Bronchial epithelial cell (primary cell): ENCODE data around the gene ZNF641. TPM values are rescaled to one million over a fixed set of nuclear protein-coding genes. Genes with fewer than 3 reads are reported as not detected.

Source experiments
- DNase-seq: peaks from one replicate; pipeline ENCODE4 v3.0.0-alpha.2; 2010; ENCODE audit warnings: low read depth
- FAIRE-seq: peaks from 2 replicates; lab custom pipeline; 2011; peaks lifted over from hg19 to GRCh38; lab: Jason Lieb, UNC
- H3K27me3 ChIP-seq: 2 replicates; pipeline ENCODE4 v1.5.1; 2011; ENCODE audit warnings: low read length; ENCODE audit not compliant: control insufficient read depth, insufficient read depth
- H3K36me3 ChIP-seq: 2 replicates; pipeline ENCODE4 v1.5.1; 2011; ENCODE audit warnings: low read length; ENCODE audit not compliant: control insufficient read depth, insufficient read depth
- H3K4me3 ChIP-seq: 2 replicates; pipeline ENCODE4 v1.5.1; 2011; ENCODE audit warnings: mild to moderate bottlenecking, low read depth, low read length, control low read depth
- CTCF ChIP-seq: IDR thresholded peaks from 2 replicates; pipeline ENCODE4 v1.5.1; 2011; ENCODE audit warnings: mild to moderate bottlenecking, moderate library complexity, low read length, control low read depth, inconsistent platforms; ENCODE audit not compliant: insufficient read depth, severe bottlenecking
- total RNA-seq: library from RNA; depleted of rRNA; stranded (reverse); fragments of >200 nt; gene quantifications from 2 replicates; pipeline ENCODE4 v1.2.1, GENCODE V29; 2014

ZNF641 gene
- total RNA-seq, 1 donor from 2014 or later = 9.0 TPM

GRCh38 chr12:48380596-48380995 lies 29.9 kb upstream of the ZNF641 start:
- no peak for FAIRE-seq

GRCh38 chr12:48379794-48380193 lies 29.1 kb upstream of the ZNF641 start:
- Histone ChIP-seq H3K36me3 (no peaks in the 10 kb centered on the region), H3K27me3 (peaks cover 1% of the 10 kb centered on the region), H3K4me3 (no peak overlapping the region)
- no peak for TF ChIP-seq CTCF
- DNase-seq (peak; percentile 29), FAIRE-seq (no peak)

More at GRCh38 chr12:48380596-48380995, 29.9 kb upstream of the ZNF641 start:
- H3K27me3 ChIP-seq = no peaks in the 10 kb centered on the region
- TF ChIP-seq CTCF = no peak
- no peak overlapping the region for H3K4me3 ChIP-seq
- no peaks in the 10 kb centered on the region for H3K36me3 ChIP-seq
- DNase-seq = peak; percentile 49

- H3K36me3 ChIP-seq = no peaks in the 10 kb centered on the region
- FAIRE-seq = no peak
- no peak overlapping the region for H3K4me3 ChIP-seq
- TF ChIP-seq CTCF = no peak
- DNase-seq = no peak
- H3K27me3 ChIP-seq = peaks cover 1% of the 10 kb centered on the region
Observed at GRCh38 chr12:48377646-48378045, 26.9 kb upstream of the ZNF641 start.

GRCh38 chr12:48374164-48374563 lies 23.4 kb upstream of the ZNF641 start:
- Histone ChIP-seq H3K4me3 (no peak overlapping the region), H3K27me3 (peaks cover 1% of the 10 kb centered on the region), H3K36me3 (no peaks in the 10 kb centered on the region)
- FAIRE-seq = no peak
- TF ChIP-seq CTCF = no peak
- DNase-seq = no peak

GRCh38 chr12:48366131-48366530 lies 15.4 kb upstream of the ZNF641 start:
- H3K27me3 ChIP-seq = no peaks in the 10 kb centered on the region
- FAIRE-seq (no peak), DNase-seq (no peak)
- no peak for TF ChIP-seq CTCF
- H3K36me3 ChIP-seq = no peaks in the 10 kb centered on the region
- no peak overlapping the region for H3K4me3 ChIP-seq

- DNase-seq = no peak
- no peaks in the 10 kb centered on the region for H3K36me3 ChIP-seq
- FAIRE-seq = no peak
- H3K4me3 ChIP-seq = no peak overlapping the region
- no peaks in the 10 kb centered on the region for H3K27me3 ChIP-seq
- TF ChIP-seq CTCF = no peak
Observed at GRCh38 chr12:48361664-48362339, 11.1 kb upstream of the ZNF641 start.
